K562 (cell line): ENCODE measurements around the gene TBC1D10A. TPM values are rescaled to one million over a fixed set of nuclear protein-coding genes. Genes with fewer than 3 reads are reported as not detected.

Source experiments
- CBX3 ChIP-seq, 2 experiments: IDR thresholded peaks; 1 replicate in 1 of 2; 2 replicates in 1 of 2; pipeline ENCODE4 v1.6.1; 2012; ENCODE audit warnings: inconsistent platforms in 2 of 2, low read length in 2 of 2, borderline replicate concordance in 1 of 2, control low read depth in 1 of 2
- CREM ChIP-seq: IDR thresholded peaks from 2 replicates; pipeline ENCODE4 v1.6.1; 2014; ENCODE audit warnings: antibody characterized with exemption, low read depth
- CTBP1 ChIP-seq: fragments of 450-650 bp; IDR thresholded peaks from 2 replicates; pipeline ENCODE4 v1.6.1; 2016; ENCODE audit warnings: borderline replicate concordance
- E2F4 ChIP-seq: sonication (generic); formaldehyde crosslinking; IDR thresholded peaks from 2 replicates; pipeline ENCODE4 v1.8.0; 2022; ENCODE audit warnings: mild to moderate bottlenecking, low read depth, missing genetic modification reagents
- ETV5 ChIP-seq: sonication (generic); formaldehyde crosslinking; IDR thresholded peaks from 2 replicates; pipeline ENCODE4 v1.4.0; 2020; ENCODE audit warnings: low read depth, mild to moderate bottlenecking, missing genetic modification reagents
- FOXA3 ChIP-seq, 2 experiments: fragments of 450-650 bp in 1 of 2; sonication (generic) in 1 of 2; formaldehyde crosslinking; IDR thresholded peaks in 1 of 2; conservative IDR thresholded peaks in 1 of 2; 2 replicates each; pipeline versions ENCODE4 v1.4.0 to v1.8.0; 2020 to 2022; ENCODE audit warnings: mild to moderate bottlenecking in 2 of 2, missing genetic modification reagents in 1 of 2
- FOXP1 ChIP-seq: sonication (generic); formaldehyde crosslinking; IDR thresholded peaks from 2 replicates; pipeline ENCODE4 v1.8.0; 2022; ENCODE audit warnings: mild to moderate bottlenecking, missing genetic modification reagents
- GATAD2B ChIP-seq: fragments of 450-650 bp; IDR thresholded peaks from 2 replicates; pipeline ENCODE4 v1.6.1; 2017; ENCODE audit warnings: mild to moderate bottlenecking, borderline replicate concordance
- MYC ChIP-seq, 2 experiments: fragments of 250-450 bp in 1 of 2; sonication (Bioruptor Pico) in 1 of 2; IDR thresholded peaks; 2 replicates each; pipeline versions ENCODE4 v1.5.1 to v1.6.1; 2012 to 2021; ENCODE audit warnings: low read depth in 2 of 2, borderline replicate concordance in 1 of 2, improper control_type of control experiment in 1 of 2, low read length in 1 of 2, mild to moderate bottlenecking in 1 of 2, moderate library complexity in 1 of 2
- NFXL1 ChIP-seq: fragments of 450-650 bp; formaldehyde crosslinking; IDR thresholded peaks from 2 replicates; pipeline ENCODE4 v1.4.0; 2021; ENCODE audit warnings: mild to moderate bottlenecking
- NRF1 ChIP-seq, 2 experiments: fragments of 450-650 bp; IDR thresholded peaks in 1 of 2; conservative IDR thresholded peaks in 1 of 2; 2 replicates each; pipeline ENCODE4 v1.6.1; 2014; ENCODE audit warnings: mild to moderate bottlenecking in 2 of 2
- RBBP5 ChIP-seq: fragments of 200-600 bp; sonication (generic); IDR thresholded peaks from 2 replicates; pipeline ENCODE4 v1.6.1; 2012; ENCODE audit warnings: borderline replicate concordance, mild to moderate bottlenecking, low read length, control low read depth, inconsistent platforms; ENCODE audit not compliant: insufficient read depth, poor library complexity, severe bottlenecking
- RBM25 ChIP-seq: fragments of 200-400 bp; formaldehyde crosslinking; IDR thresholded peaks from 2 replicates; pipeline ENCODE4 v1.6.1; 2018; ENCODE audit warnings: low read length, low read depth, moderate library complexity; ENCODE audit not compliant: severe bottlenecking
- RFX7 ChIP-seq: fragments of 250-450 bp; sonication (Bioruptor Pico); IDR thresholded peaks from 2 replicates; pipeline ENCODE4 v1.5.1; 2021; ENCODE audit warnings: mild to moderate bottlenecking
- SRSF3 ChIP-seq: fragments of 200-400 bp; formaldehyde crosslinking; IDR thresholded peaks from 2 replicates; pipeline ENCODE4 v1.6.1; 2016; ENCODE audit warnings: mild to moderate bottlenecking, low read length, moderate library complexity; ENCODE audit not compliant: insufficient read depth
- TAF7 ChIP-seq: fragments of 450-650 bp; IDR thresholded peaks from 2 replicates; pipeline ENCODE4 v1.6.1; 2016; ENCODE audit warnings: missing genetic modification characterization, missing compliant biosample characterization
- TRIM28 ChIP-seq: fragments of 450-650 bp; IDR thresholded peaks from 2 replicates; pipeline ENCODE4 v1.6.1; 2017
- ZBTB12 ChIP-seq: fragments of 250-450 bp; sonication (Bioruptor Pico); IDR thresholded peaks from 2 replicates; pipeline ENCODE4 v1.4.0; 2020
- ZBTB9 ChIP-seq: fragments of 450-650 bp; formaldehyde crosslinking; IDR thresholded peaks from 2 replicates; pipeline ENCODE4 v1.4.0; 2020; ENCODE audit warnings: mild to moderate bottlenecking, moderate library complexity
- ZNF395 ChIP-seq: fragments of 200-800 bp; sonication (Bioruptor generic); IDR thresholded peaks from 2 replicates; pipeline ENCODE4 v1.6.1; 2017; ENCODE audit warnings: missing genetic modification characterization, missing compliant biosample characterization
- ZNF583 ChIP-seq: fragments of 250-450 bp; sonication (Bioruptor Pico); IDR thresholded peaks from 2 replicates; pipeline ENCODE4 v1.4.0; 2020
- ZNF586 ChIP-seq: fragments of 450-650 bp; formaldehyde crosslinking; conservative IDR thresholded peaks from 2 replicates; pipeline ENCODE4 v1.4.0; 2020; ENCODE audit warnings: mild to moderate bottlenecking, moderate library complexity
- polyA plus RNA-seq, 8 experiments: library from polyadenylated mRNA; depleted of rRNA in 4 of 8; stranded (reverse) in 5 of 8; unstranded in 3 of 8; fragments of >200 nt; fragmentation: Nextera tagmentation in 2 of 8; fragmentation: Illumina TruSeq in 1 of 8; extraction: Ambion mirVana in 2 of 8; extraction: Trizol in 1 of 8; gene quantifications; 2 replicates each; pipeline versions ENCODE4 v1.2.1 to v1.2.3, GENCODE V29; 2011 to 2014; ENCODE audit warnings: inconsistent platforms in 1 of 8, missing spikeins in 1 of 8
- total RNA-seq, 7 experiments: library from RNA; depleted of rRNA in 6 of 7; stranded (reverse); fragments of >200 nt in 6 of 7; fragmentation: Illumina TruSeq in 2 of 7; extraction: Trizol in 2 of 7; gene quantifications; 2 replicates each; pipeline versions ENCODE4 v1.2.1 to v1.2.3, GENCODE V29; 2011 to 2021; ENCODE audit warnings: low replicate concordance in 1 of 7

Gene TBC1D10A
- total and polyA plus RNA-seq, 9 of the 15 experiments (the other 6 are each of a cell fraction or from before 2014, with no cell fraction given): 0.13 to 10.4 (median 4.6) TPM

GRCh38 chr22:30356449-30357235 lies 29.9 kb upstream of the TBC1D10A start, which contains the start of the genes CCDC157 and SF3A1 (continued):
- TF ChIP-seq ZBTB9 (CRISPR knock-in tag) (0 out of 2 replicates have a peak, but pooled peaks have one; percentile 46), RBM25 (peak; percentile 30), FOXA3 (CRISPR knock-in tag; conservative IDR thresholded peaks at IDR 0.05 in 1 of 2, IDR thresholded peaks at IDR 0.05 in 1 of 2) (no peak), RFX7 (CRISPR knock-in tag) (no peak), GATAD2B (0 out of 2 replicates have a peak, but pooled peaks have one; percentile 19), NFXL1 (CRISPR knock-in tag) (no peak), CTBP1 (0 out of 2 replicates have a peak, but pooled peaks have one; percentile 22), CBX3 (IDR thresholded peaks at IDR 0.05; ENCODE audit: borderline replicate concordance in 1 of 2, low read length in 2 of 2) (peak in 1 of 2 experiments; percentile 24; a peak in 1 of 3 replicates), ZNF395 (CRISPR knock-in tag) (0 out of 2 replicates have a peak, but pooled peaks have one; percentile 7), ZNF586 (CRISPR knock-in tag) (no peak), CREM (peak; percentile 98), ETV5 (CRISPR knock-in tag) (peak; percentile 39; the same call in 1 of the 2 replicates), TRIM28 (no peak), TAF7 (tag) (0 out of 2 replicates have a peak, but pooled peaks have one; percentile 14), MYC (IDR thresholded peaks at IDR 0.05; ENCODE audit: low read depth, low read length) (peak; percentile 67), MYC (CRISPR knock-in tag; IDR thresholded peaks at IDR 0.05; ENCODE audit: borderline replicate concordance, low read depth) (0 out of 2 replicates have a peak, but pooled peaks have one; percentile 37), ZNF583 (CRISPR knock-in tag) (no peak), ZBTB12 (CRISPR knock-in tag) (peak; percentile 85), RBBP5 (peak; percentile 87), E2F4 (no peak), SRSF3 (no peak), NRF1 (conservative IDR thresholded peaks at IDR 0.05 in 1 of 2, IDR thresholded peaks at IDR 0.05 in 1 of 2) (peak; percentile 50 to 64), FOXP1 (CRISPR knock-in tag) (no peak)
